HG03025 (cell line): ENCODE results near the gene OLIG1.

Source experiments
- ATAC-seq: cut with Tn5 transposase; IDR thresholded peaks from one replicate; pipeline ENCODE4 v1.9.1; 2021; ENCODE audit warnings: mild to moderate bottlenecking, moderate library complexity; ENCODE audit not compliant: unreplicated experiment, low FRiP score

OLIG1 gene

GRCh38 chr21:33029975-33030461 lies 39.9 kb upstream of the OLIG1 start:
- no peak for ATAC-seq

GRCh38 chr21:33030633-33031032 lies 39.3 kb upstream of the OLIG1 start:
- ATAC-seq, result no peak

GRCh38 chr21:33031152-33031911 lies 38.6 kb upstream of the OLIG1 start:
- ATAC-seq, result no peak

- no peak for ATAC-seq
Observed at GRCh38 chr21:33032434-33033047, 37.4 kb upstream of the OLIG1 start.

GRCh38 chr21:33033094-33033951 lies 36.6 kb upstream of the OLIG1 start:
- ATAC-seq, result no peak

- no peak for ATAC-seq
Observed at GRCh38 chr21:33033961-33034413, 36.0 kb upstream of the OLIG1 start.

GRCh38 chr21:33035147-33035546 lies 34.8 kb upstream of the OLIG1 start:
- ATAC-seq, result no peak

GRCh38 chr21:33036430-33037162 lies 33.3 kb upstream of the OLIG1 start:
- ATAC-seq, result no peak

- ATAC-seq, result no peak
Observed at GRCh38 chr21:33037501-33037900, 32.4 kb upstream of the OLIG1 start.

- no peak for ATAC-seq
Observed at GRCh38 chr21:33039536-33039935, 30.4 kb upstream of the OLIG1 start.

GRCh38 chr21:33040215-33040614 lies 29.7 kb upstream of the OLIG1 start:
- no peak for ATAC-seq

- ATAC-seq, result no peak
Observed at GRCh38 chr21:33041981-33042380, 28.0 kb upstream of the OLIG1 start.

GRCh38 chr21:33042812-33043211 lies 27.1 kb upstream of the OLIG1 start:
- ATAC-seq, result no peak

GRCh38 chr21:33046455-33046854 lies 23.5 kb upstream of the OLIG1 start:
- no peak for ATAC-seq

GRCh38 chr21:33047231-33047630 lies 22.7 kb upstream of the OLIG1 start:
- ATAC-seq, result no peak

GRCh38 chr21:33051925-33052324 lies 18.0 kb upstream of the OLIG1 start:
- ATAC-seq, result no peak

GRCh38 chr21:33053951-33054350 lies 16.0 kb upstream of the OLIG1 start:
- ATAC-seq, result no peak

GRCh38 chr21:33055991-33056390 lies 13.9 kb upstream of the OLIG1 start:
- ATAC-seq, result no peak

GRCh38 chr21:33057385-33057940 lies 12.5 kb upstream of the OLIG1 start:
- ATAC-seq, result no peak

GRCh38 chr21:33058527-33058926 lies 11.4 kb upstream of the OLIG1 start:
- ATAC-seq, result no peak
